HEK293 (cell line): Measurements from ENCODE around the gene MCF2L.

Experiments used
- CTCF ChIA-PET: fragments of 350-600 bp; formaldehyde crosslinking; extraction: SDS; loops from one replicate; lab custom pipeline; 2021; ENCODE audit warnings: antibody characterized with exemption; lab: Yijun Ruan, JAX
- POLR2A ChIA-PET: fragments of 300-600 bp; formaldehyde crosslinking; extraction: SDS; loops from one replicate; lab custom pipeline; 2020; ENCODE audit warnings: antibody characterized with exemption, inconsistent platforms; lab: Yijun Ruan, JAX
- H3K27ac ChIP-seq: fragments of 200-500 bp; sonication (Bioruptor generic); 2 replicates; pipeline ENCODE4 v1.5.1; 2014; ENCODE audit warnings: low read depth, low read length, control low read depth, inconsistent platforms; ENCODE audit errors: extremely low read depth
- H3K36me3 ChIP-seq, 2 experiments: fragments of 200-500 bp in 1 of 2; sonication (Bioruptor generic) in 1 of 2; 1 replicate in 1 of 2; 2 replicates in 1 of 2; pipeline ENCODE4 v1.5.1; 2014 to 2017; ENCODE audit warnings: inconsistent platforms in 2 of 2, low read length in 2 of 2; ENCODE audit not compliant: control insufficient read depth in 2 of 2, insufficient read depth in 1 of 2
- H3K4me1 ChIP-seq: fragments of 200-500 bp; sonication (Bioruptor generic); 2 replicates; pipeline ENCODE4 v1.5.1; 2014; ENCODE audit warnings: mild to moderate bottlenecking, low read length, inconsistent platforms; ENCODE audit not compliant: control insufficient read depth, insufficient read depth
- H3K4me3 ChIP-seq: 2 replicates; pipeline ENCODE4 v1.5.1; 2011; ENCODE audit warnings: low read depth, mild to moderate bottlenecking, control low read depth, low read length, moderate library complexity
- H3K9me3 ChIP-seq: fragments of 200-500 bp; sonication (Bioruptor generic); 2 replicates; pipeline ENCODE4 v1.5.1; 2014; ENCODE audit warnings: low read depth, low read length, inconsistent platforms; ENCODE audit not compliant: control insufficient read depth, insufficient read depth
- ATF2 ChIP-seq: fragments of 450-650 bp; formaldehyde crosslinking; IDR thresholded peaks from 2 replicates; pipeline ENCODE4 v1.5.1; 2016; ENCODE audit warnings: missing biosample characterization, missing genetic modification characterization, low read depth
- PRDM1 ChIP-seq: fragments of 450-650 bp; formaldehyde crosslinking; IDR thresholded peaks from 2 replicates; pipeline ENCODE4; 2016; ENCODE audit warnings: missing biosample characterization, missing genetic modification characterization
- PRDM4 ChIP-seq: fragments of 450-650 bp; formaldehyde crosslinking; IDR thresholded peaks from 2 replicates; pipeline ENCODE4 v1.5.1; 2017; ENCODE audit warnings: missing biosample characterization, missing genetic modification characterization
- TCF7L2 ChIP-seq: IDR thresholded peaks from 2 replicates; pipeline ENCODE4 v1.6.1; 2011; ENCODE audit warnings: low read depth, mild to moderate bottlenecking, inconsistent platforms, low read length, moderate library complexity, borderline replicate concordance
- WT1 ChIP-seq: fragments of 450-650 bp; formaldehyde crosslinking; IDR thresholded peaks from 2 replicates; pipeline ENCODE4 v1.5.1; 2016; ENCODE audit warnings: missing biosample characterization, missing genetic modification characterization
- ZBTB11 ChIP-seq: fragments of 450-650 bp; formaldehyde crosslinking; conservative IDR thresholded peaks from 2 replicates; pipeline ENCODE4 v1.5.1; 2016; ENCODE audit warnings: low read depth, missing biosample characterization, missing genetic modification characterization
- ZFP41 ChIP-seq: fragments of 450-650 bp; formaldehyde crosslinking; IDR thresholded peaks from 2 replicates; pipeline ENCODE4 v1.5.1; 2016; ENCODE audit warnings: missing biosample characterization, missing genetic modification characterization, borderline replicate concordance
- ZNF133 ChIP-seq: fragments of 450-650 bp; formaldehyde crosslinking; IDR thresholded peaks from 2 replicates; pipeline ENCODE4 v1.5.1; 2016; ENCODE audit warnings: missing biosample characterization, missing genetic modification characterization
- ZNF140 ChIP-seq: fragments of 450-650 bp; formaldehyde crosslinking; IDR thresholded peaks from 2 replicates; pipeline ENCODE4 v1.5.1; 2016; ENCODE audit warnings: missing biosample characterization, missing genetic modification characterization
- ZNF146 ChIP-seq: fragments of 450-650 bp; formaldehyde crosslinking; IDR thresholded peaks from 2 replicates; pipeline ENCODE4 v1.5.1; 2016; ENCODE audit warnings: missing biosample characterization, missing genetic modification characterization
- ZNF155 ChIP-seq: fragments of 450-650 bp; formaldehyde crosslinking; IDR thresholded peaks from 2 replicates; pipeline ENCODE4 v1.5.1; 2016; ENCODE audit warnings: missing biosample characterization, missing genetic modification characterization
- ZNF221 ChIP-seq: fragments of 450-650 bp; formaldehyde crosslinking; IDR thresholded peaks from 2 replicates; pipeline ENCODE4 v1.5.1; 2017; ENCODE audit warnings: missing biosample characterization, missing genetic modification characterization, borderline replicate concordance
- ZNF292 ChIP-seq: fragments of 450-650 bp; formaldehyde crosslinking; IDR thresholded peaks from 2 replicates; pipeline ENCODE4 v1.5.1; 2016; ENCODE audit warnings: low read depth, missing biosample characterization, missing genetic modification characterization, borderline replicate concordance
- ZNF324 ChIP-seq: fragments of 450-650 bp; formaldehyde crosslinking; IDR thresholded peaks from 2 replicates; pipeline ENCODE4 v1.5.1; 2016; ENCODE audit warnings: missing biosample characterization, missing genetic modification characterization
- ZNF37A ChIP-seq: fragments of 450-650 bp; IDR thresholded peaks from 2 replicates; pipeline ENCODE4 v1.5.1; 2018; ENCODE audit warnings: missing biosample characterization, missing genetic modification characterization
- ZNF391 ChIP-seq: fragments of 450-650 bp; formaldehyde crosslinking; IDR thresholded peaks from 2 replicates; pipeline ENCODE4 v1.5.1; 2016; ENCODE audit warnings: low read depth, missing biosample characterization, missing genetic modification characterization, borderline replicate concordance
- ZNF426 ChIP-seq: fragments of 450-650 bp; formaldehyde crosslinking; IDR thresholded peaks from 2 replicates; pipeline ENCODE4 v1.5.1; 2017; ENCODE audit warnings: missing biosample characterization, missing genetic modification characterization, mild to moderate bottlenecking, inconsistent platforms, moderate library complexity
- ZNF513 ChIP-seq: fragments of 450-650 bp; IDR thresholded peaks from 2 replicates; pipeline ENCODE4 v1.5.1; 2018; ENCODE audit warnings: missing biosample characterization, missing genetic modification characterization
- ZNF621 ChIP-seq: fragments of 450-650 bp; formaldehyde crosslinking; IDR thresholded peaks from 2 replicates; pipeline ENCODE4 v1.5.1; 2017; ENCODE audit warnings: missing biosample characterization, missing genetic modification characterization
- ZNF629 ChIP-seq: fragments of 450-650 bp; formaldehyde crosslinking; IDR thresholded peaks from 2 replicates; pipeline ENCODE4 v1.5.1; 2017; ENCODE audit warnings: missing biosample characterization, missing genetic modification characterization
- ZNF639 ChIP-seq: fragments of 450-650 bp; formaldehyde crosslinking; IDR thresholded peaks from 2 replicates; pipeline ENCODE4 v1.5.1; 2016; ENCODE audit warnings: missing biosample characterization, missing genetic modification characterization
- ZNF768 ChIP-seq: fragments of 450-650 bp; formaldehyde crosslinking; IDR thresholded peaks from 2 replicates; pipeline ENCODE4 v1.5.1; 2018; ENCODE audit warnings: missing biosample characterization, mild to moderate bottlenecking, missing genetic modification characterization
- ZNF785 ChIP-seq: fragments of 450-650 bp; formaldehyde crosslinking; IDR thresholded peaks from 2 replicates; pipeline ENCODE4 v1.5.1; 2016; ENCODE audit warnings: missing biosample characterization, missing genetic modification characterization

MCF2L gene

GRCh38 chr13:112929783-112930055, 39.3 kb upstream of the MCF2L start (continued):
- TF ChIP-seq ZNF292 (no peak), ZNF133 (no peak), ZNF391 (tag by site-specific recombination) (no peak), ZNF639 (tag by site-specific recombination) (no peak), ZNF37A (tag by site-specific recombination) (no peak)

GRCh38 chr13:112930192-112930591, 38.8 kb upstream of the MCF2L start:
- no peak overlapping the region for H3K4me3 ChIP-seq
- H3K4me1 ChIP-seq = peaks cover 7% of the 10 kb centered on the region
- TF ChIP-seq ZNF768 (no peak), ZBTB11 (no peak), ZNF146 (tag by site-specific recombination) (peak; percentile 91), ZNF785 (tag by site-specific recombination) (no peak), ZNF221 (tag by site-specific recombination) (no peak), ZNF292 (no peak), ZNF140 (no peak), ZNF426 (tag by site-specific recombination) (no peak), ZFP41 (tag by site-specific recombination) (no peak)
- no peaks in the 10 kb centered on the region for H3K9me3 ChIP-seq
- ChIA-PET CTCF (interaction anchor here (0.5 to 1.3 kb wide), 4 partner anchors 13 to 277 kb away, joined by 3 to 5 read pairs (median 4); no protein-coding TSS in a partner anchor), POLR2A (no interaction called here)
- H3K27ac ChIP-seq = no peak overlapping the region
- no peaks in the 10 kb centered on the region for H3K36me3 ChIP-seq

GRCh38 chr13:112931028-112931934, 37.7 kb upstream of the MCF2L start:
- POLR2A ChIA-PET = no interaction called here
- CTCF ChIA-PET = interaction anchor here (0.5 to 2.2 kb wide), 18 partner anchors 9 to 1152 kb away, joined by 3 to 8 read pairs (median 4); no protein-coding TSS in a partner anchor
- Histone ChIP-seq H3K9me3 (no peaks in the 10 kb centered on the region), H3K36me3 (no peaks in the 10 kb centered on the region), H3K4me1 (peaks cover 7% of the 10 kb centered on the region), H3K27ac (no peak overlapping the region), H3K4me3 (peak overlapping the region; percentile 28)
- TF ChIP-seq ZNF621 (tag by site-specific recombination) = no peak
- TF ChIP-seq ZNF513 (tag by site-specific recombination) = no peak
- no peak for TF ChIP-seq ZNF146 (tag by site-specific recombination)
- TF ChIP-seq ZNF629 = peak; percentile 71; the same call in 1 of the 2 replicates
- TF ChIP-seq TCF7L2 = no peak
- TF ChIP-seq ZNF155 (tag by site-specific recombination) = no peak
- TF ChIP-seq WT1 (tag by site-specific recombination) = peak; percentile 95
- TF ChIP-seq PRDM4 (tag by site-specific recombination) = no peak
- peak; percentile 62; the same call in 1 of the 2 replicates for TF ChIP-seq PRDM1 (tag by site-specific recombination)
- no peak for TF ChIP-seq ZNF324 (tag by site-specific recombination)
- TF ChIP-seq ATF2 (tag by site-specific recombination) = no peak
